OCI-LY7 (cell line): ENCODE results near the gene SURF1. TPM values are rescaled to one million over a fixed set of nuclear protein-coding genes. Genes with fewer than 3 reads are reported as not detected.

Experiments
- BruUV-seq: library from RNA; stranded (reverse); fragments of 400-500 nt; replicated peaks from 2 replicates; lab custom pipeline; 2021; lab: Mats Ljungman, UMichigan
- CTCF ChIA-PET: fragments of 300-600 bp; sonication (Branson Sonifier 250); formaldehyde crosslinking; loops from one replicate; lab custom pipeline; 2022; ENCODE audit warnings: antibody characterized with exemption; ENCODE audit not compliant: unreplicated experiment; lab: Charles Lee
- POLR2A ChIA-PET: fragments of 300-600 bp; sonication (Branson Sonifier 250); formaldehyde crosslinking; loops from one replicate; lab custom pipeline; 2022; ENCODE audit warnings: antibody characterized with exemption; lab: Charles Lee
- DNase-seq: peaks from one replicate; pipeline ENCODE4 v3.0.0-alpha.2; 2015; ENCODE audit warnings: low spot score
- H2AFZ ChIP-seq: fragments of 200-600 bp; sonication (generic), shearing (Covaris generic); 2 replicates; pipeline ENCODE4 v1.6.1; 2014; ENCODE audit warnings: mild to moderate bottlenecking, antibody characterized with exemption, low read length, moderate library complexity
- H3K27ac ChIP-seq: fragments of 200-600 bp; sonication (generic); 2 replicates; pipeline ENCODE4 v1.5.1; 2014; ENCODE audit warnings: mixed run types, low read depth, mild to moderate bottlenecking, moderate library complexity, low read length, inconsistent platforms; ENCODE audit not compliant: poor library complexity, severe bottlenecking
- H3K36me3 ChIP-seq: fragments of 200-600 bp; sonication (generic); 2 replicates; pipeline ENCODE4 v1.6.1; 2014; ENCODE audit warnings: mild to moderate bottlenecking, antibody characterized with exemption, low read length, moderate library complexity, mixed read lengths; ENCODE audit not compliant: insufficient read depth
- H3K4me1 ChIP-seq: fragments of 200-600 bp; sonication (generic); 2 replicates; pipeline ENCODE4 v1.5.1; 2014; ENCODE audit warnings: mild to moderate bottlenecking, low read length; ENCODE audit not compliant: insufficient read depth, poor library complexity, severe bottlenecking
- H3K4me2 ChIP-seq: fragments of 200-600 bp; sonication (generic); 2 replicates; pipeline ENCODE4 v1.6.1; 2014; ENCODE audit warnings: mild to moderate bottlenecking, low read length
- H3K4me3 ChIP-seq: fragments of 200-600 bp; sonication (generic); 2 replicates; pipeline ENCODE4 v1.5.1; 2014; ENCODE audit warnings: mild to moderate bottlenecking, low read depth, low read length; ENCODE audit not compliant: poor library complexity, severe bottlenecking
- H3K79me2 ChIP-seq: fragments of 200-600 bp; sonication (generic); 2 replicates; pipeline ENCODE4 v1.6.1; 2016; ENCODE audit warnings: low read depth, mild to moderate bottlenecking, low read length, moderate library complexity, mixed read lengths; ENCODE audit not compliant: insufficient read depth
- H3K9me2 ChIP-seq: fragments of 200-600 bp; sonication (generic); 2 replicates; pipeline ENCODE4 v1.6.1; 2016; ENCODE audit warnings: mild to moderate bottlenecking, low read length, mixed read lengths; ENCODE audit not compliant: insufficient read depth
- H3K9me3 ChIP-seq: fragments of 200-600 bp; sonication (generic); 2 replicates; pipeline ENCODE4 v1.6.1; 2014; ENCODE audit warnings: mild to moderate bottlenecking, mixed run types, low read length, mixed read lengths
- H4K20me1 ChIP-seq: fragments of 200-600 bp; sonication (generic); 2 replicates; pipeline ENCODE4 v1.6.1; 2014; ENCODE audit warnings: mild to moderate bottlenecking, antibody characterized with exemption, low read length, moderate library complexity, mixed read lengths; ENCODE audit not compliant: insufficient read depth
- CTCF ChIP-seq: fragments of 200-600 bp; sonication (generic); conservative IDR thresholded peaks from 2 replicates; pipeline ENCODE4 v1.5.1; 2014; ENCODE audit warnings: mild to moderate bottlenecking, antibody characterized with exemption, low read length, moderate library complexity, mixed read lengths
- EZH2phosphoT487 ChIP-seq: fragments of 200-600 bp; sonication (generic); IDR thresholded peaks from 2 replicates; pipeline ENCODE4 v1.6.1; 2018; ENCODE audit warnings: low read depth, borderline replicate concordance, mild to moderate bottlenecking, mixed run types, antibody characterized with exemption, low read length, moderate library complexity, mixed read lengths
- intact Hi-C: fragments of 100-400 bp; cut with micrococcal nuclease; formaldehyde crosslinking; loops from one replicate; pipeline ENCODE4 v1.10.0; 2022; ENCODE audit not compliant: unreplicated experiment
- total RNA-seq, 2 experiments: library from RNA; depleted of rRNA in 1 of 2; stranded (reverse); fragments of >200 nt in 1 of 2; shearing (Covaris generic) in 1 of 2; gene quantifications; 2 replicates each; pipeline ENCODE4 v1.2.3, GENCODE V29; 2014 to 2022

SURF1 gene
- total RNA-seq, 2 experiments from 2014 or later, result 22.9 to 38.9 TPM

DNA sequence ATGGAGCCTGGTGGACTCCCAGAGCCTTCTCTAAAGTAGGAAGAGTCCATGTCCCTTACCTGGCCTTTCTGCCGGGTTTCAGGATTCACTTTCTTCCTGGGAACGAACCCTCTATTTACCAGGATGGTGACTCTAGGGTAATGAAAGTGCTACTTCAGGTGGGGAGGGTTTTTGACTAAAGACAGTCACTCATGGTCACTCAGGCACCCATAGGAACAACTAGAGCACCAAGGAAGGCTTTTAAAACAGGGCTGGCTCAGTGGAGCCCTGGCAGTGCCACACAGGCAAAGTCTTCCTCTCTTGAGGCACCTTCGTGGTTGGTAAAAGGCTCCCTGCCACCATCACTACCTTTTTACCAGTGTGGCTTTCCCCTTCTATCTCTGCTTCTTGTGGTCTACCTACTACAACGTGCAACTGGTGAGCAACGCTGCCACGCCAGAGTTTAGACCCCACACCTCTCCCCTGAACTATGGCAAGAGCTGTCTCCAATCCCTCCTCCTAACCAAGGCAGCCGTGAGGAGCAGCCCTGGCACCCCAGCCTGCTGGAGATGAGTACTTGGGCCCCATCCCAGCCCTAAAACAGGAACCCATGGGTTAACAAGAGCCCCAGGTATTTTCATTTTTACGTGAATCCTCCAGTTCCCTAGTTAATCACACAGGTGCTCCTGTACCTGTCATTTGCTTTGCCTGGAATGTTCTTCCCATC lies 3.5 kb downstream of the SURF1 start:
- TF ChIP-seq EZH2phosphoT487 (no peak), CTCF (no peak)
- no peak overlapping the region for H3K4me3 ChIP-seq
- DNase-seq, result peak; percentile 18
- peaks cover 17% of the 10 kb centered on the region for H4K20me1 ChIP-seq
- H3K9me2 ChIP-seq, result no peaks in the 10 kb centered on the region
- peaks cover 61% of the 10 kb centered on the region for H3K36me3 ChIP-seq
- peaks cover 54% of the 10 kb centered on the region for H3K4me1 ChIP-seq
- BruUV-seq, result no TSS peak
- POLR2A ChIA-PET, result interaction anchor here (1.9 kb wide), 1 partner anchor 22 kb away, joined by 4 read pairs; no protein-coding TSS in a partner anchor
- H2AFZ ChIP-seq, result no peak overlapping the region
- peak overlapping the region; percentile 16 for H3K27ac ChIP-seq
- peak overlapping the region; percentile 13; the same call in 1 of the 2 replicates for H3K4me2 ChIP-seq
- no peaks in the 10 kb centered on the region for H3K9me3 ChIP-seq
- CTCF ChIA-PET, result no interaction called here
- intact Hi-C loops, result loop anchor here (5.0 kb wide), 1 partner anchor 125 kb away; the partner anchor contains the start of gene SLC2A6
- H3K79me2 ChIP-seq, result peaks cover 35% of the 10 kb centered on the region

DNA sequence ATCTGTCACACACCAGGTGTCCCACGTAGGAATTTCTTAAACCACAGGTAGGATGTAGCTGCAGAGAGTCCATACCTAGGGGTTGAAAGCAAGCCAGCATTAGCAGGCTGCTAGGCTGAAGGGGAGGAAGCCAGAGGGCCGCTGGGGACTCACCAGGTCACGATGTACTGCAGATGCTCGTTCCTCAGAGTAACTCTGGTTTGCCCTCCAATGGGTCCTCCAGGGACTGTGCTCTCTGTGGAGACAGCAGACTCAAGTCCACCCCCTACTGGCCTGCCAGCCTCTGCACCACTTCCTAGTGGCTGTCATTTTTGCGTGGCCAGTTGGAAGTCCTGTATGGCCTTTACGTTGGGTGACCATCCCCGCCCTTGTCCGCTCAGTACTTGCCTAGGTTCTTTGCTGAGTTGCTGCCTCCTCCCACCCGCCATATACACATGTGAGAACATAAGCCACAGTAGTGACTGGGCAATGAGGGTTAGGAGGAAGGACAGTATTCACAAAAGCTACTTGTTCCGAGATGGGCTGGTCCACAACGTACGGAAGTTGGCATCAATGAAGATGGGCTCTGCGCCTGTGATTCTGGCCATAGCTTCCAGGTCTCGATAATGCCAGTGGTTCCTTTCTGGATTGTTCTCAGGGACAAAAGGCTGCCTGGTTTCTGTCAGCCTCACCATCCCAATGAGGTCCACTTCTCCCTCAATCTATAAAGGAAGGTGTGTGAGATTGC lies 4.2 kb downstream of the SURF1 start:
- TF ChIP-seq CTCF, result peak; percentile 75
- no peak for TF ChIP-seq EZH2phosphoT487
- Histone ChIP-seq H3K27ac (peak overlapping the region; percentile 16), H3K9me2 (no peaks in the 10 kb centered on the region), H3K79me2 (peaks cover 40% of the 10 kb centered on the region), H3K4me2 (peak overlapping the region; percentile 13; the same call in 1 of the 2 replicates), H3K36me3 (peaks cover 61% of the 10 kb centered on the region), H3K9me3 (no peaks in the 10 kb centered on the region), H3K4me3 (no peak overlapping the region), H4K20me1 (peaks cover 17% of the 10 kb centered on the region), H2AFZ (no peak overlapping the region), H3K4me1 (peaks cover 47% of the 10 kb centered on the region)
- peak; percentile 63 for DNase-seq
- ChIA-PET CTCF (no interaction called here), POLR2A (no interaction called here)
- no TSS peak for BruUV-seq
- intact Hi-C loops, result loop anchor here (5.0 kb wide), 1 partner anchor 125 kb away; the partner anchor contains the start of gene SLC2A6
